ENCODE results near the gene ARG2.

GRCh38 chr14:67668559-67668958 is 48.8 kb downstream of the ARG2 start:
- TF ChIP-seq CTCF (IDR thresholded peaks at IDR 0.05) (no peak), POLR2A (IDR thresholded peaks at IDR 0.05) (no peak)
